Testis (tissue), 3 donors: ENCODE measurements around the gene MYH11. TPM values are rescaled to one million over a fixed set of nuclear protein-coding genes. Genes with fewer than 3 reads are reported as not detected.

ENCODE experiments used
- DNase-seq: peaks from one replicate; pipeline ENCODE4 v3.0.0-alpha.2; 2019
- H3K27ac ChIP-seq, 2 donors: fragments of 200-600 bp; sonication (generic); one replicate each; pipeline ENCODE4 v1.5.1; 2019
- H3K27me3 ChIP-seq: fragments of 200-600 bp; sonication (generic); one replicate; pipeline ENCODE4 v1.5.1; 2019
- H3K36me3 ChIP-seq: fragments of 200-600 bp; sonication (generic); one replicate; pipeline ENCODE4 v1.5.1; 2017; ENCODE audit warnings: low read depth; ENCODE audit errors: missing control alignments
- H3K4me1 ChIP-seq: fragments of 200-600 bp; sonication (generic); one replicate; pipeline ENCODE4 v1.5.1; 2019
- H3K4me3 ChIP-seq, 2 donors: fragments of 200-600 bp; sonication (generic); one replicate each; pipeline ENCODE4 v1.5.1; 2017 to 2019
- H3K9me3 ChIP-seq: fragments of 200-600 bp; sonication (generic); one replicate; pipeline ENCODE4 v1.5.1; 2017
- CTCF ChIP-seq, 3 experiments: fragments of 450-650 bp in 2 of 3; fragments of 200-600 bp in 1 of 3; sonication (generic) in 1 of 3; IDR thresholded peaks; one replicate each; pipeline ENCODE4 v1.5.1; 2016 to 2019; ENCODE audit warnings: antibody characterized with exemption in 3 of 3, mild to moderate bottlenecking in 2 of 3, moderate library complexity in 1 of 3
- POLR2A ChIP-seq: fragments of 450-650 bp; IDR thresholded peaks from one replicate; pipeline ENCODE4 v1.6.1; 2017; ENCODE audit warnings: antibody characterized with exemption, mild to moderate bottlenecking, moderate library complexity
- WGBS, 2 donors: methylation state at CpG; one replicate each; pipeline ENCODE4 v1.1.5; 2018; 5-methylcytosine and 5-hydroxymethylcytosine counted together
- intact Hi-C: fragments of 100-400 bp; cut with DNase I; formaldehyde crosslinking; loops from one replicate; pipeline ENCODE4 v1.15.1; 2023; ENCODE audit warnings: low total_unique reads
- polyA plus RNA-seq: library from polyadenylated mRNA; stranded (reverse); fragments of 350-450 nt; fragmentation: Illumina TruSeq; extraction: RNeasy Lipid Tissue Mini Kit (QIAGEN cat#74804); gene quantifications from one replicate; pipeline ENCODE4 v1.2.3, GENCODE V29; 2014; ENCODE audit warnings: low read depth, low replicate concordance; ENCODE audit not compliant: insufficient read depth
- total RNA-seq, 2 donors: library from RNA; depleted of rRNA; stranded (reverse); fragments of >200 nt; gene quantifications; one replicate each; pipeline ENCODE4 v1.2.3, GENCODE V29; 2016

The MYH11 gene
- total and polyA plus RNA-seq, 3 donors from 2014 or later = 263 to 276 (median 271) TPM

GRCh38 chr16:15886078-15886477 is 29.2 kb upstream of the MYH11 start:
- H3K4me3 ChIP-seq = no peak overlapping the region
- H3K9me3 ChIP-seq = no peaks in the 10 kb centered on the region
- WGBS, 2 donors = 28 to 37% methylated on average over 1 of the region's 1 CpG
- TF ChIP-seq POLR2A (no peak), CTCF (IDR thresholded peaks at IDR 0.05) (no peak)
- H3K27me3 ChIP-seq = no peaks in the 10 kb centered on the region
- intact Hi-C loops = no loop called here
- peaks cover 16% of the 10 kb centered on the region for H3K4me1 ChIP-seq
- H3K36me3 ChIP-seq = no peaks in the 10 kb centered on the region
- no peak for DNase-seq
- no peak overlapping the region for H3K27ac ChIP-seq

DNA sequence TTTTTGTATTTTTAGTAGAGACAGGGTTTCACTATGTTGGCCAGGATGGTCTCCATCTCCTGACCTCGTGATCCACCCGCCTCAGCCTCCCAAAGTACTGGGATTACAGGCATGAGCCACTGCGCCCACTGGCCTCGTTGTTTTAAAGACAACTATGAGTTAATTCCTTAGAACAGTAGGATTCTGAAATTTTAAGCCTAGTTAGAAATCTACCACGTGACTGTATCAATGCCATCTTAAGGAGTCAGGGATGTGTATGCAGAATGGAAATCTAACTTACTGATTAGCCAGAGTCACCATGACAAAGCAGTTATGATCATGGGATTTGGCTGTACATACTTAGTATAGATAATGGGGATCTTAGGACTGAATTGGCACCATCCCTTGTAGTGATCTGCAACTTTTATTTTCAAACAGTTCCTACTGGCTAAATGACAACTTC is 28.8 kb upstream of the MYH11 start:
- Histone ChIP-seq H3K36me3 (no peaks in the 10 kb centered on the region), H3K4me1 (peaks cover 16% of the 10 kb centered on the region), H3K27ac (no peak overlapping the region), H3K4me3 (no peak overlapping the region), H3K27me3 (no peaks in the 10 kb centered on the region), H3K9me3 (no peaks in the 10 kb centered on the region)
- TF ChIP-seq CTCF (IDR thresholded peaks at IDR 0.05) (no peak), POLR2A (no peak)
- DNase-seq = no peak
- intact Hi-C loops = no loop called here
- 84 to 91% methylated on average over 5 of the region's 5 CpGs for WGBS, 2 donors

GRCh38 chr16:15882563-15882962 is 25.7 kb upstream of the MYH11 start:
- WGBS, 2 donors = 83 to 98% methylated on average over 3 of the region's 3 CpGs
- intact Hi-C loops = no loop called here
- H3K4me3 ChIP-seq = no peak overlapping the region
- no peak for TF ChIP-seq POLR2A
- no peak for TF ChIP-seq CTCF (IDR thresholded peaks at IDR 0.05)
- H3K36me3 ChIP-seq = no peaks in the 10 kb centered on the region
- DNase-seq = no peak
- H3K27ac ChIP-seq = no peak overlapping the region
- H3K27me3 ChIP-seq = no peaks in the 10 kb centered on the region
- peaks cover 7% of the 10 kb centered on the region for H3K4me1 ChIP-seq
- no peaks in the 10 kb centered on the region for H3K9me3 ChIP-seq

GRCh38 chr16:15881794-15882379 is 25.1 kb upstream of the MYH11 start:
- Histone ChIP-seq H3K27ac (no peak overlapping the region), H3K4me1 (no peaks in the 10 kb centered on the region), H3K36me3 (no peaks in the 10 kb centered on the region), H3K9me3 (no peaks in the 10 kb centered on the region), H3K4me3 (no peak overlapping the region), H3K27me3 (no peaks in the 10 kb centered on the region)
- intact Hi-C loops = no loop called here
- no peak for TF ChIP-seq CTCF (IDR thresholded peaks at IDR 0.05)
- TF ChIP-seq POLR2A = no peak
- DNase-seq = no peak
- 88 to 94% methylated on average over 13 of the region's 13 CpGs for WGBS, 2 donors
